HEK293T (cell line): ENCODE results near the gene FILIP1.

Experiments
- ARNT ChIP-seq: fragments of 450-650 bp; IDR thresholded peaks from 2 replicates; pipeline ENCODE4 v1.6.1; 2017; ENCODE audit warnings: mild to moderate bottlenecking
- BHLHE40 ChIP-seq: fragments of 450-650 bp; IDR thresholded peaks from 2 replicates; pipeline ENCODE4 v1.6.1; 2016; ENCODE audit warnings: mild to moderate bottlenecking, moderate library complexity, borderline replicate concordance
- CTBP1 ChIP-seq: fragments of 450-650 bp; IDR thresholded peaks from 2 replicates; pipeline ENCODE4 v1.6.1; 2016; ENCODE audit warnings: borderline replicate concordance
- ELF4 ChIP-seq: fragments of 450-650 bp; IDR thresholded peaks from 2 replicates; pipeline ENCODE4 v1.6.1; 2017; ENCODE audit warnings: antibody characterized with exemption
- FOXA1 ChIP-seq: fragments of 450-650 bp; IDR thresholded peaks from 2 replicates; pipeline ENCODE4 v1.6.1; 2016; ENCODE audit warnings: mild to moderate bottlenecking
- FOXK2 ChIP-seq: fragments of 450-650 bp; IDR thresholded peaks from 2 replicates; pipeline ENCODE4 v1.6.1; 2016; ENCODE audit warnings: mild to moderate bottlenecking
- FOXM1 ChIP-seq: fragments of 450-650 bp; IDR thresholded peaks from 2 replicates; pipeline ENCODE4 v1.6.1; 2017; ENCODE audit warnings: mild to moderate bottlenecking, borderline replicate concordance
- HDGF ChIP-seq: fragments of 450-650 bp; IDR thresholded peaks from 2 replicates; pipeline ENCODE4 v1.6.1; 2017; ENCODE audit warnings: antibody characterized with exemption, borderline replicate concordance
- LEF1 ChIP-seq: fragments of 450-650 bp; IDR thresholded peaks from 2 replicates; pipeline ENCODE4 v1.6.1; 2017; ENCODE audit warnings: mild to moderate bottlenecking, borderline replicate concordance
- NFRKB ChIP-seq: fragments of 450-650 bp; IDR thresholded peaks from 2 replicates; pipeline ENCODE4 v1.6.1; 2016; ENCODE audit warnings: mild to moderate bottlenecking, moderate library complexity
- PKNOX1 ChIP-seq: fragments of 450-650 bp; IDR thresholded peaks from 2 replicates; pipeline ENCODE4 v1.6.1; 2016
- SP1 ChIP-seq: fragments of 450-650 bp; IDR thresholded peaks from 2 replicates; pipeline ENCODE4 v1.6.1; 2017
- TARDBP ChIP-seq: fragments of 450-650 bp; IDR thresholded peaks from 2 replicates; pipeline ENCODE4 v1.6.1; 2016
- ZNF384 ChIP-seq: fragments of 450-650 bp; IDR thresholded peaks from 2 replicates; pipeline ENCODE4 v1.6.1; 2016

GRCh38 chr6:75430631-75431325, 62.8 kb downstream of the FILIP1 start:
- no peak for TF ChIP-seq FOXA1
- no peak for TF ChIP-seq TARDBP
- no peak for TF ChIP-seq PKNOX1
- no peak for TF ChIP-seq ARNT
- no peak for TF ChIP-seq BHLHE40
- no peak for TF ChIP-seq FOXM1
- TF ChIP-seq ZNF384: no peak
- no peak for TF ChIP-seq ELF4
- TF ChIP-seq SP1: no peak
- no peak for TF ChIP-seq LEF1
- no peak for TF ChIP-seq HDGF
- no peak for TF ChIP-seq CTBP1
- no peak for TF ChIP-seq NFRKB
- no peak for TF ChIP-seq FOXK2
